Tibial nerve (tissue), 4 donors: ENCODE measurements around the gene TAS2R9. TPM values are rescaled to one million over a fixed set of nuclear protein-coding genes. Genes with fewer than 3 reads are reported as not detected.

Experiments used
- small RNA-seq: library from RNA; depleted of rRNA; stranded (forward); fragments of <200 nt; gene quantifications from one replicate; pipeline ENCODE3, GENCODE V24; 2016
- total RNA-seq, 4 donors: library from RNA; depleted of rRNA; stranded (reverse); fragments of >200 nt; gene quantifications; one replicate each; pipeline ENCODE4 v1.1.0, GENCODE V29; 2016

The TAS2R9 gene
- total RNA-seq, 4 donors from 2014 or later, result not detected

Small RNAs within 50 kb of the gene (small RNA-seq; reads per million reads assigned to genes)
- gene PRR4, result not detected

Other genes starting within 250 kb of the TAS2R9 start
- gene MAGOHB, start 196.6 kb downstream of the TAS2R9 start, total RNA-seq, result 10 to 100 TPM in 3 of 4 donors, 1 to 10 TPM in 1; 6.5 to 24.5 (median 17.1) TPM
- gene STYK1, start 136.1 kb downstream of the TAS2R9 start, total RNA-seq, result under 1 TPM in 1 of 4 donors, not detected in 3; 0.44 TPM
- gene YBX3, start 86.8 kb downstream of the TAS2R9 start, total RNA-seq, result 100 to 1,000 TPM; 264 to 714 (median 382) TPM
- gene TAS2R7, start 7.5 kb downstream of the TAS2R9 start, total RNA-seq, result 1 to 10 TPM in 1 of 4 donors, not detected in 3; 1.5 TPM
- gene TAS2R8, start 2.9 kb downstream of the TAS2R9 start, total RNA-seq, result not detected
- 1 to 10 TPM in 2 of 4 donors, under 1 TPM in 1, not detected in 1; 0.59 to 1.7 (median 1.5) TPM for gene TAS2R10, start 16.2 kb upstream of the TAS2R9 start, total RNA-seq
- 10 to 100 TPM in 1 of 4 donors, 1 to 10 TPM in 3; 2.2 to 11.4 (median 6.2) TPM for gene PRR4, start 39.3 kb upstream of the TAS2R9 start, total RNA-seq
- 10 to 100 TPM; 45.1 to 54.3 (median 52.4) TPM for gene PRH1, start 74.1 kb upstream of the TAS2R9 start, total RNA-seq
- 10 to 100 TPM in 1 of 4 donors, 1 to 10 TPM in 3; 1.8 to 11.6 (median 3.0) TPM for gene TAS2R13, start 99.4 kb upstream of the TAS2R9 start, total RNA-seq
- 10 to 100 TPM in 1 of 4 donors, 1 to 10 TPM in 1, not detected in 2; 2.0 to 14.4 TPM for gene PRH2, start 119.1 kb upstream of the TAS2R9 start, total RNA-seq
- 1 to 10 TPM; 2.0 to 6.3 (median 5.8) TPM for gene TAS2R14, start 129.1 kb upstream of the TAS2R9 start, total RNA-seq
- gene TAS2R50, start 176.7 kb upstream of the TAS2R9 start, total RNA-seq, result 1 to 10 TPM in 3 of 4 donors, under 1 TPM in 1; 0.84 to 5.1 (median 2.5) TPM
- gene TAS2R20, start 188.1 kb upstream of the TAS2R9 start, total RNA-seq, result 1 to 10 TPM; 1.4 to 8.4 (median 5.9) TPM
- gene TAS2R19, start 212.5 kb upstream of the TAS2R9 start, total RNA-seq, result 10 to 100 TPM in 2 of 4 donors, 1 to 10 TPM in 2; 7.3 to 14.9 (median 9.9) TPM
- gene TAS2R31, start 221.2 kb upstream of the TAS2R9 start, total RNA-seq, result 10 to 100 TPM; 10.3 to 17.3 (median 12.0) TPM